PFSK-1 (cell line): ENCODE data around the gene GTF3C2.

Source experiments
- POLR2AphosphoS5 ChIP-seq: IDR thresholded peaks from 2 replicates; pipeline ENCODE4 v1.6.1; 2012; ENCODE audit warnings: low read depth, mild to moderate bottlenecking, control low read depth, low read length, moderate library complexity
- SIN3A ChIP-seq: IDR thresholded peaks from 2 replicates; pipeline ENCODE4 v1.6.1; 2012; ENCODE audit warnings: mild to moderate bottlenecking, low read length, moderate library complexity, borderline replicate concordance; ENCODE audit not compliant: insufficient read depth
- TAF1 ChIP-seq: IDR thresholded peaks from 2 replicates; pipeline ENCODE4 v1.6.1; 2012; ENCODE audit warnings: low read length, control low read depth, borderline replicate concordance; ENCODE audit not compliant: insufficient read depth
- TF ChIP-seq, protein P1 (sequence below), 2 experiments: IDR thresholded peaks; 2 replicates each; pipeline versions ENCODE4 v1.6.1 to v1.8.0; 2011 to 2012; ENCODE audit warnings: low read depth in 2 of 2, low read length in 2 of 2, control low read depth in 1 of 2, inconsistent platforms in 1 of 2, mild to moderate bottlenecking in 1 of 2, moderate library complexity in 1 of 2; ENCODE audit not compliant: insufficient read depth in 1 of 2

DNA sequence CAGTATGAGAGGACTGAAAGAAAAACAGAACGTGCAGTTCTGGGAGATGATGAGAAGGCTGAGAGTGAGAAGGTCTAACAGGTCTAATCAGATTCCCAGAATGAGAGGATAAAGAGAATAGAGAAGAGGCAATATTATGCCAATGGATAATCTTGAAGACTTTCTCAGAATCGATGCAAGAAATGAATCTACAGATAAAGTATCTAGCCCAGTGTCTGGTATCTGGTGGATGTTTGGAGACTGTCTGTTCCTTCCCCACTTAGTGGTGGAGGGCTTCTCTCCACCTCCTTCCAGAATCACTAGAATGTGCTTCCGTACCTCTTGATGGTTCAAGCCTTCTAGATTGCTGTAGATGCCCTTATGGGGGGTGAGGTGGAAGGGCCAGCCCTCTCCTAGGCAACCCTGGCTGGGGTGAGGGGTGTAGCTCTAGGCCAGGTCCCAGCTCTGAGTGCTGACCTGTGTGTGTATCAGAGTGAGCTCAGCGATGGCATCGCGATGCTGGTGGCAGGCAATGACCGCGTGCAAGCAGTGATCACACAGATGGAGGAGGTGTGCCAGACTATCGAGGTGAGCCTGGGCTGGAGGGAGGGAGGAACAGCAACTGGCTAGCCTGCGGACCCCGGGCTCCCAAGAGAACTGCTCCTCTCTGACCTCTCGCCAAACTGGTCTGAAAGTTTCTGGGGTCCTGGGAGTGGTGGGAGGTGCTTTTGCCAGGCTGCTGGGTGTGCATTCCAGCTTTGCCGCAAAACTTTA is 51.9 kb downstream of the GTF3C2 start:
- no peak for TF ChIP-seq SIN3A
- TF ChIP-seq, protein P1, sequence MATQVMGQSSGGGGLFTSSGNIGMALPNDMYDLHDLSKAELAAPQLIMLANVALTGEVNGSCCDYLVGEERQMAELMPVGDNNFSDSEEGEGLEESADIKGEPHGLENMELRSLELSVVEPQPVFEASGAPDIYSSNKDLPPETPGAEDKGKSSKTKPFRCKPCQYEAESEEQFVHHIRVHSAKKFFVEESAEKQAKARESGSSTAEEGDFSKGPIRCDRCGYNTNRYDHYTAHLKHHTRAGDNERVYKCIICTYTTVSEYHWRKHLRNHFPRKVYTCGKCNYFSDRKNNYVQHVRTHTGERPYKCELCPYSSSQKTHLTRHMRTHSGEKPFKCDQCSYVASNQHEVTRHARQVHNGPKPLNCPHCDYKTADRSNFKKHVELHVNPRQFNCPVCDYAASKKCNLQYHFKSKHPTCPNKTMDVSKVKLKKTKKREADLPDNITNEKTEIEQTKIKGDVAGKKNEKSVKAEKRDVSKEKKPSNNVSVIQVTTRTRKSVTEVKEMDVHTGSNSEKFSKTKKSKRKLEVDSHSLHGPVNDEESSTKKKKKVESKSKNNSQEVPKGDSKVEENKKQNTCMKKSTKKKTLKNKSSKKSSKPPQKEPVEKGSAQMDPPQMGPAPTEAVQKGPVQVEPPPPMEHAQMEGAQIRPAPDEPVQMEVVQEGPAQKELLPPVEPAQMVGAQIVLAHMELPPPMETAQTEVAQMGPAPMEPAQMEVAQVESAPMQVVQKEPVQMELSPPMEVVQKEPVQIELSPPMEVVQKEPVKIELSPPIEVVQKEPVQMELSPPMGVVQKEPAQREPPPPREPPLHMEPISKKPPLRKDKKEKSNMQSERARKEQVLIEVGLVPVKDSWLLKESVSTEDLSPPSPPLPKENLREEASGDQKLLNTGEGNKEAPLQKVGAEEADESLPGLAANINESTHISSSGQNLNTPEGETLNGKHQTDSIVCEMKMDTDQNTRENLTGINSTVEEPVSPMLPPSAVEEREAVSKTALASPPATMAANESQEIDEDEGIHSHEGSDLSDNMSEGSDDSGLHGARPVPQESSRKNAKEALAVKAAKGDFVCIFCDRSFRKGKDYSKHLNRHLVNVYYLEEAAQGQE (IDR thresholded peaks at IDR 0.05; ENCODE audit: insufficient read depth in 1 of 2, low read depth in 2 of 2, low read length in 2 of 2): no peak
- no peak for TF ChIP-seq POLR2AphosphoS5
- TF ChIP-seq TAF1: no peak
